DND-41 (cell line): ENCODE results near the gene TCF12.
"Not testable (repeated sequence)": the region's sequence is repeated elsewhere in the genome, so short reads cannot be mapped to it uniquely, and the experiment has no call there.

ENCODE experiments used
- EZH2 ChIP-seq: IDR thresholded peaks from 3 replicates; pipeline ENCODE4 v1.6.1; 2012; ENCODE audit warnings: borderline replicate concordance, low read depth, mild to moderate bottlenecking, moderate library complexity, low read length, inconsistent platforms; ENCODE audit not compliant: severe bottlenecking
- TF ChIP-seq, protein P1 (sequence below): IDR thresholded peaks from 2 replicates; pipeline ENCODE4 v1.5.1; 2012; ENCODE audit warnings: borderline replicate concordance, low read length, moderate library complexity, mild to moderate bottlenecking; ENCODE audit not compliant: poor library complexity, severe bottlenecking; ENCODE audit errors: extremely low read depth

DNA sequence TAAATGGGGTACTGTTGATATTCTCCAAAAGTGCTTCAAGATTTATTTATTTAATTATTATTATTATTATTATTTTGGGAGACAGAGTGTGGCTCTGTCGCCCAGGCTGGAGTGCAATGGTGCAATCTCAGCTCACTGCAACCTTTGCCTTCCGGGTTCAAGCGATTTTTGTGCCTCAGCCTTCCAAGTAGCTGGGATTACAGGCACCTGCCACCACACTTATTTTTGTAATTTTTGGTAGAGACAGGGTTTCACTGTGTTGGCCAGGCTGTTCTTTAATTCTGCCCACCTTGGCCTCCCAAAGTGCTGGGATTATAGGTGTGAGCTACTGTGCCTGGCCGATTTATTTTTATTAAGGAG, 14.0 kb downstream of the TCF12 start:
- TF ChIP-seq, protein P1, sequence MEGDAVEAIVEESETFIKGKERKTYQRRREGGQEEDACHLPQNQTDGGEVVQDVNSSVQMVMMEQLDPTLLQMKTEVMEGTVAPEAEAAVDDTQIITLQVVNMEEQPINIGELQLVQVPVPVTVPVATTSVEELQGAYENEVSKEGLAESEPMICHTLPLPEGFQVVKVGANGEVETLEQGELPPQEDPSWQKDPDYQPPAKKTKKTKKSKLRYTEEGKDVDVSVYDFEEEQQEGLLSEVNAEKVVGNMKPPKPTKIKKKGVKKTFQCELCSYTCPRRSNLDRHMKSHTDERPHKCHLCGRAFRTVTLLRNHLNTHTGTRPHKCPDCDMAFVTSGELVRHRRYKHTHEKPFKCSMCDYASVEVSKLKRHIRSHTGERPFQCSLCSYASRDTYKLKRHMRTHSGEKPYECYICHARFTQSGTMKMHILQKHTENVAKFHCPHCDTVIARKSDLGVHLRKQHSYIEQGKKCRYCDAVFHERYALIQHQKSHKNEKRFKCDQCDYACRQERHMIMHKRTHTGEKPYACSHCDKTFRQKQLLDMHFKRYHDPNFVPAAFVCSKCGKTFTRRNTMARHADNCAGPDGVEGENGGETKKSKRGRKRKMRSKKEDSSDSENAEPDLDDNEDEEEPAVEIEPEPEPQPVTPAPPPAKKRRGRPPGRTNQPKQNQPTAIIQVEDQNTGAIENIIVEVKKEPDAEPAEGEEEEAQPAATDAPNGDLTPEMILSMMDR = not testable (repeated sequence)
- not testable (repeated sequence) for TF ChIP-seq EZH2
